Common myeloid progenitor, CD34-positive (primary cell): Measurements from ENCODE around the gene SLC2A5.
"Not testable (repeated sequence)": the region's sequence is repeated elsewhere in the genome, so short reads cannot be mapped to it uniquely, and the experiment has no call there.

Experiments used
- CTCF ChIA-PET: fragments of 350-600 bp; sonication (Branson Sonifier 250); formaldehyde crosslinking; loops from one replicate; lab custom pipeline; 2021; ENCODE audit warnings: antibody characterized with exemption; lab: Charles Lee
- POLR2A ChIA-PET: fragments of 350-600 bp; sonication (Branson Sonifier 250); formaldehyde crosslinking; loops from one replicate; lab custom pipeline; 2021; ENCODE audit warnings: antibody characterized with exemption; lab: Charles Lee
- DNase-seq, 3 donors: peaks; one replicate each; pipeline versions ENCODE4 v3.0.0 to v3.0.0-alpha.2; 2013
- H3K27ac ChIP-seq, 2 experiments: 1 replicate in 1 of 2; 2 replicates in 1 of 2; pipeline ENCODE4 v1.7.0; 2013; ENCODE audit warnings: inconsistent platforms in 2 of 2, low read length in 2 of 2, mild to moderate bottlenecking in 2 of 2, low read depth in 1 of 2, moderate library complexity in 1 of 2; ENCODE audit not compliant: severe bottlenecking in 2 of 2, insufficient read depth in 1 of 2, poor library complexity in 1 of 2
- H3K27me3 ChIP-seq, 5 experiments: replicated peaks in 2 of 5; 1 replicate in 3 of 5; 2 replicates in 2 of 5; pipeline versions ENCODE4 v1.6.1 to v1.7.0; 2013; ENCODE audit warnings: low read length in 4 of 5, mild to moderate bottlenecking in 2 of 5, moderate library complexity in 2 of 5, inconsistent platforms in 1 of 5; ENCODE audit not compliant: insufficient read depth in 5 of 5, control insufficient read depth in 4 of 5
- H3K36me3 ChIP-seq, 4 experiments: 1 replicate in 2 of 4; 2 replicates in 2 of 4; pipeline versions ENCODE4 v1.6.1 to v1.7.0; 2013; ENCODE audit warnings: low read length in 3 of 4, control low read depth in 1 of 4, mild to moderate bottlenecking in 1 of 4; ENCODE audit not compliant: control insufficient read depth in 4 of 4, insufficient read depth in 4 of 4
- H3K4me1 ChIP-seq, 4 experiments: 1 replicate in 3 of 4; 2 replicates in 1 of 4; pipeline versions ENCODE4 v1.6.1 to v1.7.1; 2013; ENCODE audit warnings: low read length in 3 of 4, mild to moderate bottlenecking in 3 of 4, control low read depth in 1 of 4, inconsistent platforms in 1 of 4, moderate library complexity in 1 of 4; ENCODE audit not compliant: control insufficient read depth in 4 of 4, insufficient read depth in 4 of 4; ENCODE audit errors: control extremely low read depth in 1 of 4
- H3K4me3 ChIP-seq, 7 experiments: 1 replicate in 4 of 7; 2 replicates in 3 of 7; pipeline versions ENCODE4 v1.5.1 to v1.7.0; 2013; ENCODE audit warnings: mild to moderate bottlenecking in 7 of 7, low read length in 6 of 7, moderate library complexity in 6 of 7, inconsistent platforms in 2 of 7, low read depth in 2 of 7, control low read depth in 1 of 7; ENCODE audit not compliant: insufficient read depth in 4 of 7, control insufficient read depth in 1 of 7; ENCODE audit errors: extremely low read depth in 1 of 7
- H3K9me3 ChIP-seq, 5 experiments: 1 replicate in 4 of 5; 2 replicates in 1 of 5; pipeline versions ENCODE4 v1.6.1 to v1.7.1; 2013; ENCODE audit warnings: low read length in 4 of 5, mild to moderate bottlenecking in 2 of 5, inconsistent platforms in 1 of 5, low read depth in 1 of 5, moderate library complexity in 1 of 5; ENCODE audit not compliant: control insufficient read depth in 4 of 5, insufficient read depth in 2 of 5; ENCODE audit errors: control extremely low read depth in 1 of 5
- WGBS: methylation state at CpG from one replicate; pipeline ENCODE4 v1.1.5; 2013; ENCODE audit not compliant: insufficient coverage; 5-methylcytosine and 5-hydroxymethylcytosine counted together

SLC2A5 gene

DNA sequence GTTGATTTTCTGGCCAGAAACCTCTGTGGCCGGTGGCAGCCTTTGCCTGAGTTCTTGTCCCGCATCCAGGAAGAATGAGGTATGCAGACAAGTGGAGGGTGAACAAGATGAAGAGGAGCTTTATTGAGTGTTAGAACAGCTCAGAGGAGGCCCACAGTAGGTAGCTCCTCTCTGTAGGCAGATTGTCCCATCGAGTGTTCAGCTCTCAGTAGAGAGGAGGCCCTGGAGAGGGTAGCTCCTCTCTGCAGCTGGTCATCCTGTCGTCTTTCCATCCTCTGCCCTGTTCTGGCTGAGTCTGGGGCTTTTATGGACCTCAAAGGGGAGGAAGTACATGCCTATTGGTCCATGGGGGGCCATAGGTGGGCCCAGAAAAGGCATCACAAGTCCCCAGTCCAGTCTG lies 38.4 kb downstream of the SLC2A5 start:
- H3K27ac ChIP-seq, result not testable (repeated sequence)

DNA sequence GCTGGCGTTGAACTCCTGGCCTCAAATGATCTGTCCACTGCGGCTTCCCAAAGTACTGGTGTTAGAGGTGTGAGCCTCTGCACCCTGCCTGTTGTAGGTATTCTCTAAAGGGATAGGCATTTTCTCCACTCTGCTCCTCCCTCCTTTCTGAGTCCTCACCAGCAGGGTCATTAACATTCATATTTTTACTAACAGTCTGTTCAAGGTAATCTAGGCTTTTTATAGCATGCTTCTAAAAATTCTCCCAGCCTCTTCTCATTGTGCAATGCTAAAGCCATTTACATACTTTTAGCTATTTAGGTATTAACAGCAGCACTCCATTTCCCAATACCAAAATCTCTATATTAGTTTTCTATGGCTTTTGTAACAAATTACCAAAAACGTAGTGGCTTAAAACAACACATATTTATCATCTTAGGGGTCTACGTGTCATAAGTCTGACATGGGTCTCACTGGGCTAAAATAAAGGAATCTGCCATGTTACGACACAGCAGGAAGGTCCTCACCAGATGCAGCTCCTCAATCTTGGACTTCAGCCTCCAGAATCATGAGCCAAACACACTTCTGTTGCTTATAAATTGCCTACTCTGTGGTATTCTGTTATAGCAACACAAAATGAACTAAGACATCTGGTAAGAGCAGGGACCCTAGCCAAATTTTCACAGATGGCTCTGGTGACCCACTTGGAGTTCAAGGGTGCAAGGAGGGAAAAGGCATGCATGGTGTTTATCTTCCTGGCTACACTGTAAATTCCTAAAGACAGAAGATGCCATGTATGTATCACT lies 40.3 kb downstream of the SLC2A5 start:
- Histone ChIP-seq H3K27me3 (no peaks in the 10 kb centered on the region), H3K27ac (no peak overlapping the region), H3K4me1 (no peaks in the 10 kb centered on the region), H3K4me3 (no peak overlapping the region), H3K36me3 (no peaks in the 10 kb centered on the region), H3K9me3 (peaks cover 0 to 13% (median 12%) of the 10 kb centered on the region in 5 experiments)
- WGBS, result 97% methylated on average over 3 of the region's 5 CpGs
- ChIA-PET POLR2A (no interaction called here), CTCF (interaction anchor here (1.0 kb wide), 1 partner anchor 11 kb away, joined by 3 read pairs; no protein-coding TSS in a partner anchor)
- no peak for DNase-seq

More for the DNA sequence above, 38.4 kb downstream of the SLC2A5 start:
- Histone ChIP-seq H3K36me3 (peaks cover 0 to 11% (median 2%) of the 10 kb centered on the region in 4 experiments), H3K9me3 (peaks cover 0 to 22% (median 20%) of the 10 kb centered on the region in 5 experiments)
- CTCF ChIA-PET, result interaction anchor here (2.0 kb wide), 1 partner anchor 26 kb away, joined by 5 read pairs; no protein-coding TSS in a partner anchor
- H3K4me1 ChIP-seq, DNase-seq, H3K4me3 ChIP-seq, POLR2A ChIA-PET, H3K27me3 ChIP-seq: not testable (repeated sequence)
- 100% methylated on average over 4 of the region's 4 CpGs for WGBS

DNA sequence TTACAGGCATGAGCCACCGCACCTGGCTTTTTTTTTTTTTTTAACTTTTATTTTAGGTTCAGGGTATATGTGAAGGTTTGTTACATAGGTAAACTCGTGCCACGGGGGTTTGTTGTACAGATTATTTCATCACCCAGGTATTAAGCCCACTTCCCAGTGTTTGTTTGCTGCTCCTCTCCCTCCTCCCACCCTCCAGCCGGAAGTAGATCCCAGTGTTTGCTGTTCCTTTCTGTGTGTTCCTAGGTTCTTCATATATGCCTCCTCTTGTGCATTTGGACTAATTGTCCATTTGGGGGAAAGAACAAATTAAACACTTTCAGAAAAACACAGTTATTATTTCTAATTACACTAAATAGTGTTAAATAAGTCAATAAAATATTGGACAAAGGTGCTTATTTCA lies 42.1 kb downstream of the SLC2A5 start:
- Histone ChIP-seq H3K36me3 (no peaks in the 10 kb centered on the region), H3K27ac (no peak overlapping the region), H3K4me3 (no peak overlapping the region), H3K9me3 (peaks cover 0 to 13% (median 12%) of the 10 kb centered on the region in 5 experiments), H3K27me3 (no peaks in the 10 kb centered on the region), H3K4me1 (no peaks in the 10 kb centered on the region)
- DNase-seq, result no peak
- ChIA-PET CTCF (no interaction called here), POLR2A (no interaction called here)
- WGBS, result no CpG with 5 or more reads among the region's 4 CpGs

DNA sequence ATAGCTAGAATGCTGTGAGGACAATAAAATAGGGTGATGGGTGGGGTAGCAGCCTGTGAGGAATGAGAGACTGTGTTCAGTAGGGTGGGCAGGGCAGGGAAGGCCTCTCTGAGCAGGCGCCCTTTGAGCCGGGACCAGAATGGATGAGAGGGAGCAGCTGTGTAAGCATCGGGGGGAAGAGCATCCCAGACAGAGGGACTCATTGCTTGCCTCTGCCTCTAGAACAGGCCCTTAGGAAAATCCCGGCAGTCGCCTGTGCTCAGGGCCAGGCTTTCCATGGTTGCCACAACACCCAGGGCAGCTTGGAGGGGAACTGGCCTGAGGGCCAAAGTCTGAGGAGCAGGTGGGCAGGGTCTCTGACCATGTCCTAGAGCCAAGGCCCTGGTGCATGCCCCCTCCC lies 44.0 kb downstream of the SLC2A5 start:
- Histone ChIP-seq H3K4me1 (peaks cover 0 to 1% (median 0%) of the 10 kb centered on the region in 4 experiments), H3K27ac (no peak overlapping the region), H3K36me3 (no peaks in the 10 kb centered on the region), H3K9me3 (peaks cover 0 to 3% (median under 1%) of the 10 kb centered on the region in 5 experiments), H3K27me3 (no peaks in the 10 kb centered on the region), H3K4me3 (no peak overlapping the region)
- 92% methylated on average over 3 of the region's 5 CpGs for WGBS
- DNase-seq, result no peak
- ChIA-PET CTCF (interaction anchor here (0.8 to 1.3 kb wide), 2 partner anchors 13 to 36 kb away, joined by 3 to 4 read pairs; no protein-coding TSS in a partner anchor), POLR2A (interaction anchor here (1.0 kb wide), 1 partner anchor 10 kb away, joined by 3 read pairs; no protein-coding TSS in a partner anchor)

DNA sequence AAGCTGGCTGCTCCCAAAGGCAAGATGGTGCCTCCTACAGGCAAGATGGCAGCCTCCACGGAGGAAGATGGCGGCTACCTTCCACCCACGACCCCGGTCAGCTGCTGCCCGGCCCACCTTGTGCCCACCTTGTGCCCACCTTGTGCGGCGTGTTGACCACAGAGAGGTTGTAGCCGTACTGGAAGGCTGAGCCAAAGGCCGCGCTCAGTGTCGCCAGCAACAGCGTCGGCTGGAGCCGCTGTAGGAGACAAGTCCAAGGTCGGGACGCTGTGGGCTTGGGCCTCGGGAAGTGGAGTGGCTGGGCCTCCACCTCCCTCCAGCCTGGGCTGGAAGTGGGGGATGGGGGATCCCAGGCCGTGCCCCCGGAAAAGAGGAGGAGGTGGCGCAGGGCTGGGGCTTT lies 44.6 kb downstream of the SLC2A5 start:
- no peak for DNase-seq
- Histone ChIP-seq H3K9me3 (peaks cover 0 to 3% (median 0%) of the 10 kb centered on the region in 5 experiments), H3K27ac (no peak overlapping the region), H3K4me3 (no peak overlapping the region), H3K4me1 (peaks cover 0 to 7% (median 5%) of the 10 kb centered on the region in 4 experiments), H3K27me3 (no peaks in the 10 kb centered on the region), H3K36me3 (no peaks in the 10 kb centered on the region)
- CTCF ChIA-PET, result interaction anchor here (0.6 to 1.3 kb wide), 2 partner anchors 13 to 40 kb away, joined by 3 to 4 read pairs; no protein-coding TSS in a partner anchor
- POLR2A ChIA-PET, result interaction anchor here (1.0 kb wide), 1 partner anchor 9 kb away, joined by 3 read pairs; no protein-coding TSS in a partner anchor
- WGBS, result 93% methylated on average over 16 of the region's 20 CpGs

DNA sequence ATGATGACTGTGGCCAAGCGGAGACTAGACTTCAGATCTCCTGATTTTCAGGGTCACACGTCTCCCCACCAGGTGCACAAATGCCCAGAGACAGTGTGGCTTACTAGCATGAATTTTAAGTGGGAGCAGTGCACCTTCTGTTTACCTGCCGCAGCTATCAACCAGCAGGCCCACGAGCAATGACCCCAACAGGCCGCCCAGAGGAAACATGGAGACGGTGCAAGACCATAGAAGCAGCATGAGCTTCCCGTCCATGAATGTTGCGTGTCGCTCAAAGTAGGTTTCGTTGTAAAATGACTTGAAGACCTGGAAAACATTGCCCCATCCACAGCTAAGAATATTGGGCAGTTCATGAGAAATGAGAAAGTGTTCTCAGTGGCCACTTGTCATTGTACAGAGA lies 46.7 kb downstream of the SLC2A5 start:
- WGBS, result 98% methylated on average over 10 of the region's 10 CpGs

More for the DNA sequence above, 46.7 kb downstream of the SLC2A5 start:
- Histone ChIP-seq H3K36me3 (no peaks in the 10 kb centered on the region), H3K9me3 (no peaks in the 10 kb centered on the region), H3K4me1 (peaks cover 0 to 15% (median 12%) of the 10 kb centered on the region in 4 experiments), H3K27me3 (no peaks in the 10 kb centered on the region), H3K27ac (no peak overlapping the region), H3K4me3 (no peak overlapping the region)
- POLR2A ChIA-PET, result interaction anchor here (0.7 kb wide), 1 partner anchor 15 kb away, joined by 3 read pairs; no protein-coding TSS in a partner anchor
- DNase-seq, result no peak
- CTCF ChIA-PET, result interaction anchor here (1.1 to 1.5 kb wide), 2 partner anchors 18 to 60 kb away, joined by 3 read pairs; no protein-coding TSS in a partner anchor
